SU-DHL-6 (cell line): Measurements from ENCODE around the gene ANKRD18B.
"Not testable (repeated sequence)": the region's sequence is repeated elsewhere in the genome, so short reads cannot be mapped to it uniquely, and the experiment has no call there.

ENCODE experiments used
- CTCF ChIP-seq: fragments of 200-600 bp; sonication (generic); IDR thresholded peaks from one replicate; pipeline ENCODE4 v1.5.1; 2017; ENCODE audit warnings: antibody characterized with exemption, mild to moderate bottlenecking, low read length, moderate library complexity; ENCODE audit not compliant: insufficient read depth, poor library complexity, severe bottlenecking
- EZH2phosphoT487 ChIP-seq: fragments of 200-600 bp; sonication (generic), shearing (Covaris generic); conservative IDR thresholded peaks from 2 replicates; pipeline ENCODE4 v1.6.1; 2018; ENCODE audit warnings: mild to moderate bottlenecking, antibody characterized with exemption, low read length, moderate library complexity, mixed read lengths

GRCh38 chr9:33604249-33604648 is 80.2 kb downstream of the ANKRD18B start:
- not testable (repeated sequence) for TF ChIP-seq EZH2phosphoT487, CTCF
